ENCODE data around the gene CENPW.

Gene CENPW

DNA sequence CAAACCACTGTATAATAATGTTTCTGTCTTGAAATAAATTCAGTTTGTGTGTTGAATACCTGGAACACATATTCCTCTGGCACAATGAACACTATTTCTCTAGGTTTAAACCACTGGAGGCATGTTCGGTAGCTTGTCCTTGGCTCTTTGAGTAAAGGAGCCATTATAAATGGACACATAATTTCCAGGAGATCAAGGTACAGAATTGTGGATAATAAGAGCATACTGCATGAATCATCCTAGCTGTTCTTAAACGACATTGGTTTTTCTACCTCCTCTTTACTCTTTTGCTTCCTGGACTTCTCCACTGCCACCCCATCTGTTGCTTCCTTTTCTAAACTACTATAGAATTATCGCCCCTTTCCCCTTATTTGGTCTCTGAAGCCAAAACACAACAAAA, 1.2 kb downstream of the CENPW start:
- TF ChIP-seq REST (IDR thresholded peaks at IDR 0.05; ENCODE audit: insufficient read depth in 1 of 2, low read depth in 2 of 2, low read length in 2 of 2) (no peak), POLR2AphosphoS5 (IDR thresholded peaks at IDR 0.05; ENCODE audit: low read depth, low read length) (no peak), SIN3A (IDR thresholded peaks at IDR 0.05; ENCODE audit: borderline replicate concordance, insufficient read depth, low read length) (no peak), TAF1 (IDR thresholded peaks at IDR 0.05; ENCODE audit: borderline replicate concordance, insufficient read depth, low read length) (no peak), FOXP2 (optimal IDR thresholded peaks at IDR 0.05; ENCODE audit: borderline replicate concordance, extremely low read depth, extremely low read length, insufficient read depth) (no peak)

- TF ChIP-seq REST (IDR thresholded peaks at IDR 0.05; ENCODE audit: insufficient read depth in 1 of 2, low read depth in 2 of 2, low read length in 2 of 2) (no peak), TAF1 (IDR thresholded peaks at IDR 0.05; ENCODE audit: borderline replicate concordance, insufficient read depth, low read length) (no peak), POLR2AphosphoS5 (IDR thresholded peaks at IDR 0.05; ENCODE audit: low read depth, low read length) (no peak), FOXP2 (optimal IDR thresholded peaks at IDR 0.05; ENCODE audit: borderline replicate concordance, extremely low read depth, extremely low read length, insufficient read depth) (no peak), SIN3A (IDR thresholded peaks at IDR 0.05; ENCODE audit: borderline replicate concordance, insufficient read depth, low read length) (no peak)
Observed at GRCh38 chr6:126344181-126344580, 4.3 kb downstream of the CENPW start.

DNA sequence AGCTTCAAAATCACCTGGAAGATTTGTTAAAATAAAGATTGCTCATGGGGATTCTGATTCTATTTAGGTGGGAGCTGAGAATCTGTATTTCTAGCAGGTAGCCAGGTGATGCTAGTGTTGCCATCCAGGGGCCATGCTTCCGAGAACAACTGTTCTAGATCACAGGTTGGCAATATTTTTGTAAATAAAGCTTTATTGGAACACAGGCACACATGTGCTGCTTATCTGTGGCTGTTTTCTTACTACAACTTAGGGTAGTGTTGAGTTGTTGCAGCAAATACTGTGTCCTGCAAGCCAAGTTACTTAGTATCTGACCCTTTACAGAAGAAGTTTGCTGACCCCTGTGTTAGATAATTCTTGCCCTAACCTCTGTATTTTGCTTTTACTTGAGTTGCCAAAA, 12.0 kb downstream of the CENPW start:
- no peak for TF ChIP-seq TAF1 (IDR thresholded peaks at IDR 0.05; ENCODE audit: borderline replicate concordance, insufficient read depth, low read length)
- TF ChIP-seq REST (IDR thresholded peaks at IDR 0.05; ENCODE audit: insufficient read depth in 1 of 2, low read depth in 2 of 2, low read length in 2 of 2) = no peak
- no peak for TF ChIP-seq POLR2AphosphoS5 (IDR thresholded peaks at IDR 0.05; ENCODE audit: low read depth, low read length)

GRCh38 chr6:126352514-126352913, 12.6 kb downstream of the CENPW start:
- TF ChIP-seq TAF1 (IDR thresholded peaks at IDR 0.05; ENCODE audit: borderline replicate concordance, insufficient read depth, low read length) (no peak), FOXP2 (optimal IDR thresholded peaks at IDR 0.05; ENCODE audit: borderline replicate concordance, extremely low read depth, extremely low read length, insufficient read depth) (no peak), POLR2AphosphoS5 (IDR thresholded peaks at IDR 0.05; ENCODE audit: low read depth, low read length) (no peak), REST (IDR thresholded peaks at IDR 0.05; ENCODE audit: insufficient read depth in 1 of 2, low read depth in 2 of 2, low read length in 2 of 2) (no peak), SIN3A (IDR thresholded peaks at IDR 0.05; ENCODE audit: borderline replicate concordance, insufficient read depth, low read length) (no peak)

DNA sequence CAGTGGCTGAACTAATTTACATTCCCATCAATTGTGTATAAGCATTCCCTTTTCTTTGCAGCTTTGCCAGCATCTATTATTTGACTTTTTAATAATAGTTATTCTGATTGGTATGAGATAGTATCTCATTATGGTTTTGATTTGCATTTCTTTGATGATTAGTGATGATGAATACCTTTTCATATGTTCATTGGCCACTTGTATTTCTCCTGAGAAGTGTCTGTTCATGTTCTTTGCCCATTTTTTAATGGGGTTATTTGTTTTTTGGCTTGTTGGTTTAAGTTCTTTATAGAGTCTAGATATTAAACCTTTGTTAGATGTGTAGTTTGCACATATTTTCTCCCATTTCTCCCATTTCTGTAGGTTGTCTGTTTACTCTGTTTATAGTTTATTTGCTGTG, 16.6 kb downstream of the CENPW start:
- TF ChIP-seq REST (IDR thresholded peaks at IDR 0.05; ENCODE audit: insufficient read depth in 1 of 2, low read depth in 2 of 2, low read length in 2 of 2) (no peak), POLR2AphosphoS5 (IDR thresholded peaks at IDR 0.05; ENCODE audit: low read depth, low read length) (no peak), SIN3A (IDR thresholded peaks at IDR 0.05; ENCODE audit: borderline replicate concordance, insufficient read depth, low read length) (no peak), TAF1 (IDR thresholded peaks at IDR 0.05; ENCODE audit: borderline replicate concordance, insufficient read depth, low read length) (no peak), FOXP2 (optimal IDR thresholded peaks at IDR 0.05; ENCODE audit: borderline replicate concordance, extremely low read depth, extremely low read length, insufficient read depth) (no peak)
